NCI-H2196 treated with DMSO at 0.1 percent for 48 hours (cell line): ENCODE measurements around the gene RGCC.

ENCODE experiments used
- DNase-seq: peaks from one replicate; lab custom pipeline; 2025; ENCODE audit not compliant: unreplicated experiment; lab: John Stamatoyannopoulos, UW

Gene RGCC

DNA sequence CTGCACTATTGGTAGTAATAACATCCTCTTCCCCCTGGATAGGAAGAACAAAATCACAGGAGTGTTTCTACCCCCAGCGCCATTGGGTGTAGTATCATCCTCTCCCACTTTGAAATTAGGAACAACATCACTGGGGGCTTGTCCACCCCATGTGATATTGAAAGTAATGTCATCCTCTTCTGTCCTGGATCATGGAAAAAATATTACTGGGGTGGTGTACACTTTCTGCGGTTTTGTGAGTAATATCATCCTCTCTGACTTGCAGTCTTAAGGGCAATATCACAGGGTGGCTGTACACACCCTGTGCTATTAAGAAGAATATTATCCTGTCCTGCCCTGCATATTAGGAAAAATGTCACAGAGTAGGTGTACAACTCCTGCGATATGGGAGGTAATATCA, 4.9 kb upstream of the RGCC start:
- no peak for DNase-seq

GRCh38 chr13:41453620-41454019, 3.7 kb upstream of the RGCC start:
- no peak for DNase-seq

- DNase-seq: no peak
Measured at GRCh38 chr13:41454170-41454569, 3.2 kb upstream of the RGCC start.

GRCh38 chr13:41455725-41456419, 1.5 kb upstream of the RGCC start:
- no peak for DNase-seq

GRCh38 chr13:41457589-41458186, 338 bp downstream of the RGCC start:
- DNase-seq: no peak

DNA sequence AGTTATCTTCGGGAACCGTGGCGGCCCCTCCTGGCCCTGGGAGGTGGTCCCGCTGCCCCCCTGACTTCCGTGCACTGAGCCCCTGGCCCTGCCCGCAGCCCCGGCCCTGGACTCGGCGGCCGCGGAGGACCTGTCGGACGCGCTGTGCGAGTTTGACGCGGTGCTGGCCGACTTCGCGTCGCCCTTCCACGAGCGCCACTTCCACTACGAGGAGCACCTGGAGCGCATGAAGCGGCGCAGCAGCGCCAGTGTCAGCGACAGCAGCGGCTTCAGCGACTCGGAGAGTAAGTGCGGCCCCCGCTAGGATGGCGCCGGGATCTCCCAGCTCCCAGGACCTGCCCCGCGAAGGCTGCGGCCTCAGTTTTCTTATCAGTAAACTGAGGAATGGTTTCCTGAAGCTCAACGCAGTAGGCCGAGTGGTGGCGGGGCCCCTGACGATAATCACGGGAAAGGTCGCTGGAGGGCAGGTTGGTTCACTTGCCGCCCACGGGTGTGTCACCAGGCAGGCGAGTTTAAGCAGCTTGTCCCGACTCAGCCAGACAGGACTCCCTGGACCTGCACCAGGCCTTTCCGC, 924 bp downstream of the RGCC start:
- no peak for DNase-seq

GRCh38 chr13:41458761-41459431, 1.5 kb downstream of the RGCC start:
- no peak for DNase-seq

- DNase-seq: no peak
Measured at GRCh38 chr13:41459432-41460073, 2.2 kb downstream of the RGCC start.

- DNase-seq: no peak
Measured at GRCh38 chr13:41460074-41460465, 2.7 kb downstream of the RGCC start.

DNA sequence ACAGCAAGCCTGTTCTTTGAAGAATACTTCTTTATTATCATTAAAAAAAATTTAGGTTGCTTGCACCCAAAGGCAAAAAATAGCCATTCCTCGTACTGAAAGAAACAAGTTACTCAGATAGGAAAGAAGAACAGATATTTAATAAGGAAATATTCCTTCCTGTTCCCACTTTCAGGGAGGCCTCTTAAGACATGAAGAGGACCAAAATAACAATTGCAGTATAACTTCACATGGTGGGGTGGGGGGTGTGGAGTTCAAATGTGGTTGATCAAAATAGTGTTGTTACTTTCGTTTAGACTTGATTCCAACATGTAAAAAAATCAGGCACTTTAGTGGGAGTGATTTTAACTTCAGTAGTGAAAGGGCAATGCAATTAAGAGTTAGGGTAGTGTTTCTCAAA, 3.6 kb downstream of the RGCC start:
- no peak for DNase-seq

DNA sequence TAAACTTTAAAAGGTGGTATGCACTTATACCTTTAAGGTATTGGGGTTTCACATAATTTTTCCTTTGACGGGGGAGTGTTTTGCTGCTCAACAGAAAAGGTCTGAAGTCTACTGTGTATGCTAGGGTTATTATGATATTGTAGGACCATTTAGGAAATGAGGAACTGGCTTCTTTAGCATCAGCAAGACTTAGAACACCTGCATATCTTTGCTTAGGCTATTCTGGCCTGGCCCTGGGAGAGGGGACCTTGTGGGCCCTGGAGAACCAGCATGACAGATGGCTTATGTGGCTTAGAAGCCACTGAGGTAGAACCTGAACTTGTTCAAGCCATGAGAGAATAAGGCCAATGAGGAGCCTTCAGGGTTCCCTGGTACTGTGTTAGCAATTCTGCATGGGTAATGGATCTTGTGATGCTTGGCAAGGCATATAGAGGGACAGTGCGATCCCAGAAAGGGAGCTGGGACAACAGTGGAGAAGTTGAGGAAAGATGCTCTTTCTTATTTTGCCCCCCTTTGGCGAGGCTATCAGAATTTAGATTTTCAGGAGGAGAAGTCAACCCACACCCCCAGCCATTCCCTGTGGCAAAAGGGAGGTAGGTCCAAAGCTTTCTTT, 4.3 kb downstream of the RGCC start:
- DNase-seq: no peak

GRCh38 chr13:41462427-41462826, 5.1 kb downstream of the RGCC start:
- DNase-seq: no peak

DNA sequence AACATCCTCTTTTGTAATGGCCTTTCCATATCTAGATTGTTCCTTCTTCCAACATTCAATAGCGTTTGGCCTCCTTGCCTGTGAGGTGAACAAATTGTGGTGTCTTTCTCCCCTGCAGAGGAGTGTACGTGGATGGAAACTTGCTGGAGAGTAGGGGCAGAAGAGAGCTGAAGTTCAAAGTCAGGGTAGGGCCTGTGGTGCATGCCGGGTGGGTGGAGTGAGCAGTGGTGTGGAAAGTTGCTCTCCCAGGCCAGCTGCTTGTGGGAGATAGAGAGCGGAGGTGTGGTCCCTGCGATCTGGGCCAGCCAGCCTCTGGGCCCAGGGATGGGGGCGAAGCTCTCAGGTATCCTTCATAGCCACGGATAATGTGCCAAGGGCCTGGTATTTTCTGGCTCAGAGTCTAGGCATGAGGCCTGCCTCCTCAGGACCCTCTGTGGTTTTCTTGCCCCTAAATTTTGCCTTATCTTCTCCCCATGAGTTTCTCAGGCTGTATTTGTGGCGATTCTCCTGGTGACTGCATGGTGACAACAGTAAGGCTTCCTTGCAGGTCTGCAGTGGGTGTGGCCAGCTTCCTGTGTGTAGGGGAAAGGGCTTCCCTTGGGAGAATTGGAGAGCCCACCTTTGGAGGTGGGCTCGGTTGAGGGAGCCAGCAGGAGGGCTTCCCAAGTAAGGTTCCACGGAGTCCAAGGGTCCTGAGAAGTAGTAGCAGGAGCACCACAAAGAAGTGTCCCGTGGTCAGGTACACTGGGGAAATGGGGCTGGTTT, 6.7 kb downstream of the RGCC start:
- no peak for DNase-seq

DNA sequence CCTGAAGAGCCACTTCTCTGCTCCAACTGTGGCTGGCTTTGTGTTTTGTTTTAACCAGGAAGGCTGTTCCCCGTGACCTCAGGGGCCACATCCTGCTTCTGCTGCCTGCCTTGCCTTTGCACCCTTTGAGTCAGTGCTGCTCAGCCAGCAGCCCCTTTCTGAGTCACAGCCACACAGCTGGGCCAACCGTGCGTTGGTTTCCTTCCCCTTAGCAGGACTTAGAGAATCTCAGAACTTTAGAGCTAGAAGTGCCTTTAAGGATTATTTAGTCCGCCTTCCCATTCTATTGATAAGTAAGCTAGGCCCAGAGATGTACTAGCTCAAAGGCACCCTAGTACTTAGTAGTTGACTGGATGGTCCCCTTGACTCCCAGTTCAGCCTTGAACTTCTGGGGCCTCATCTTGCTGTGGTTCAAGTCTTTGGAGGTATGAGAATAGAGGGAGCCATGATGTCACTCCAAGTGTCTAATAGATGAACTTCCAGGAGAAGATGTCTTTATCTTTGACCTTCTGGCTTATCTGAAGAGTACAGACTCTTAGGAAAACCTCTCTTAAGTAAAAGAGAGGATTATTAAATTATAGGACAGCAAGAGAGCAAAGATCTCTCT, 8.0 kb downstream of the RGCC start:
- no peak for DNase-seq

DNA sequence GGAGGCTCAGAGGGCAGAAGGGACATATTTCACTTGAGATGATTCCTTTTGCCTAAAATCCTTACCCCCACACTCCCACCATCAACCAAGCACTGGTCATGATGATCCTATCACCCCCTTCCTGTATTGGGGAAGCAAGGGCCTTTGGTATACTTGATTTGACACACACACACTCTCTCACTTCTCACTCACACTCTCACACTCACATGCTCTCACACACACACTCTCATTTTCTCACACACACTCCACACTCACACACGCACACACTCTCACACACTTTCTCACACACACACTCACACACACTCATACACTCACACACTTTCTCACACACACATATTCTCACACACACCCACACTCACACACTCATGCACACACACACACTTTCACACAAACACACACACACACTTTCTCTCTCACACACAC, 8.6 kb downstream of the RGCC start:
- DNase-seq: no peak

GRCh38 chr13:41467425-41467945, 10.1 kb downstream of the RGCC start:
- no peak for DNase-seq

DNA sequence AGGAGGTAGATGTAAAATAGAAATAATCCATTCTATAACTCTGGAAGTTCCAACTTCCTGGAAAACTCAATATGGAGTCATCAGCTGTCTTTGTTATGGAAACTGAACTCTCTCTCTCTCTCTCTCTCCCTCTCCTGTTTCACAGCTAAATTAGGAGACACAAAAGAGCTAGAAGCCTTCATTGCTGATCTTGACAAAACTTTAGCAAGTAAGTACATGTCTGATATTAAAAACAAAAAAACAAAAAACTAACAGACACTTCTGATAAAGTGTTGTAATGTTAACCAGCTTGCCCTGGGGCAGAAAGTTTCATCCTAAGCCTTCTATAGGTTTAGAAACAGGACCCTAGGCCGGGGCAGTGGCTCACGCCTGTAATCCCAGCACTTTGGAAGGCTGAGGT, 11.3 kb downstream of the RGCC start:
- DNase-seq: no peak

- no peak for DNase-seq
Measured at GRCh38 chr13:41470196-41470595, 12.8 kb downstream of the RGCC start.

DNA sequence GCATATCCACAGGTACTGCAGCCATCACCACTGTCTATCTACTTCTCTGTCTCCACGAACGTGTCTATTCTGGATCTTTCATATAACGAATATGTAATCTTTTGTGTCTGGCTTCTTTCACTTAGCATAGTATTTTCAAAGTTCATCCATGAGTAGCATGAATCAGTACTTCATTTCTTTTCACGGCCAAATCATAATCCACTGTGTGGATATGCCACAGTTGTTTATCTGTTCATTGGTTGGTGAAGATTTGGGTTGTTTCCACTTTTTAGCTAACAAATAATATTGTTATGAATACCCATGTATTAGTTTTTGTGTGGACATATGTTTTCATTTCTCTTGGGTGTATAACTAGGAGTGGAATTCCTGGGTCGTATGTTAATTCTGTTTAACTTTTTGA, 14.4 kb downstream of the RGCC start:
- no peak for DNase-seq

GRCh38 chr13:41487222-41487621, 29.9 kb downstream of the RGCC start:
- DNase-seq: no peak
